GM12891 (cell line): Measurements from ENCODE around the gene ADCY3.

Experiments used
- PAX5 ChIP-seq: IDR thresholded peaks from 2 replicates; pipeline ENCODE4 v1.6.1; 2011; ENCODE audit warnings: low read length, moderate library complexity, mild to moderate bottlenecking; ENCODE audit not compliant: insufficient read depth, severe bottlenecking
- POLR2A ChIP-seq: IDR thresholded peaks from 2 replicates; pipeline ENCODE4 v1.6.1; 2011; ENCODE audit warnings: low read depth, low read length, control low read depth
- POLR2AphosphoS5 ChIP-seq: IDR thresholded peaks from 2 replicates; pipeline ENCODE4 v1.6.1; 2011; ENCODE audit warnings: low read depth, low read length, control low read depth
- POU2F2 ChIP-seq: IDR thresholded peaks from 2 replicates; pipeline ENCODE4 v1.6.1; 2011; ENCODE audit warnings: low read depth, mild to moderate bottlenecking, control low read depth, low read length, moderate library complexity
- SPI1 ChIP-seq: IDR thresholded peaks from 2 replicates; pipeline ENCODE4 v1.6.1; 2011; ENCODE audit warnings: low read depth, low read length, control low read depth
- TAF1 ChIP-seq: IDR thresholded peaks from 2 replicates; pipeline ENCODE4 v1.6.1; 2011; ENCODE audit warnings: low read depth, low read length, control low read depth

DNA sequence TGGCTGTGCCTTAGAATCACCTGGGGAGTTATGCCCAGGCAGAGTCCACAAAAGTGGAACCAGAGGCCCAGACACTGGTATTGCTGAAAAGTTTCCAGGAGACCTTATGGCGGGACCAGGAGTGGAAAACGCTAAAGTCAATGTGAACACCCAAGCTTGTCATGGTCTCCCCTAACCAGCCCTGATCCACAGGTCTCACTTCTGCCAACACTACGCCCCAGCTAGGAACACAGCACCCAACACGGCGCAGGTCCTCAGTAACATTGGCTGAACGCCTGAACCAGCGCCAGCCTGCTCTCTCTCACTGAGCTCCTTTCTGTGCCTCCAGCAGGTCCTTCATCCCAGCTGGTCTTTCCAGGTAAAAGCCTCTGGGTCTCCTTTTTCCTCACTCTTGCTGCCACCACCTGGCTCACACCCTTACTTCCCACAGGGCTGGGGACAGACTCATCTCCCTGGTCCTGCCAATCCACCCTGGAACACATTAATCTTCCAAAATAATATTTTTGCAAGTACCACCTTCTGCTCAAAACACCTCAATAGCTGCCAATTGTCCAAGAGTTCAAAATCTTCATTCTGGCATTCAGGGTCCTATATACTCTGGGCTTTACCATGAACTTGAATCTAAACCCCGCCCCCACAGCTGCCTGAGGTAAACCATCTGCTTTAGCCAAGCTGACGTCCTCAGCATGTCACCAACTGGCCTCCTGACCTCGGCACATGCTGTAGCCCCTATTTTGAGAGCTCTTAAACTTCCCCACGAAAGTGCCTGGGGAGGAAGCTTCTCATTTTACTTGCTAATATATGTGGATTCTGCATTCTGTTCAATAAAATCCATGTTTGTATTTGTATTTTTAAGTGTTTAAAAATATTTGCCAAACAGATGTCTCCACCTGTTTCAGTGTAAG is 34.6 kb downstream of the ADCY3 start:
- no peak for TF ChIP-seq TAF1
- no peak for TF ChIP-seq POLR2A
- TF ChIP-seq PAX5, result no peak
- no peak for TF ChIP-seq SPI1
- TF ChIP-seq POLR2AphosphoS5, result 0 out of 2 replicates have a peak, but pooled peaks have one; percentile 13
- no peak for TF ChIP-seq POU2F2
